CD14-positive monocyte (primary cell): ENCODE results near the gene MBD1. TPM values are rescaled to one million over a fixed set of nuclear protein-coding genes. Genes with fewer than 3 reads are reported as not detected.

Experiments
- DNase-seq, 3 donors: peaks; one replicate each; pipeline ENCODE4 v3.0.0-alpha.2; 2011 to 2022
- H2AFZ ChIP-seq: 2 replicates; pipeline ENCODE4 v1.6.0; 2012; ENCODE audit warnings: mild to moderate bottlenecking, low read depth, low read length, inconsistent platforms; ENCODE audit not compliant: insufficient read depth, poor library complexity, severe bottlenecking
- H3K27ac ChIP-seq, 2 donors: 1 replicate in 1 of 2; 2 replicates in 1 of 2; pipeline ENCODE4 v1.5.1; 2012 to 2013; ENCODE audit warnings: low read length in 2 of 2, control low read depth in 1 of 2, inconsistent platforms in 1 of 2, low read depth in 1 of 2, mild to moderate bottlenecking in 1 of 2
- H3K27me3 ChIP-seq, 2 donors: one replicate each; pipeline versions ENCODE4 v1.6.0 to v1.6.1; 2011 to 2013; ENCODE audit warnings: low read length in 2 of 2; ENCODE audit not compliant: control insufficient read depth in 2 of 2, insufficient read depth in 2 of 2
- H3K36me3 ChIP-seq, 2 donors: replicated peaks in 1 of 2; 1 replicate in 1 of 2; 2 replicates in 1 of 2; pipeline versions ENCODE4 v1.5.1 to v1.6.1; 2012 to 2013; ENCODE audit warnings: low read length in 2 of 2, control low read depth in 1 of 2, inconsistent platforms in 1 of 2, mild to moderate bottlenecking in 1 of 2; ENCODE audit not compliant: insufficient read depth in 2 of 2, control insufficient read depth in 1 of 2
- H3K4me1 ChIP-seq, 2 donors: 1 replicate in 1 of 2; 2 replicates in 1 of 2; pipeline versions ENCODE4 v1.5.1 to v1.6.1; 2012 to 2013; ENCODE audit warnings: low read length in 2 of 2, control low read depth in 1 of 2, inconsistent platforms in 1 of 2, mild to moderate bottlenecking in 1 of 2, moderate library complexity in 1 of 2; ENCODE audit not compliant: insufficient read depth in 2 of 2, control insufficient read depth in 1 of 2
- H3K4me2 ChIP-seq: replicated peaks from 2 replicates; pipeline ENCODE3; 2012; ENCODE audit warnings: low read length, moderate library complexity, mild to moderate bottlenecking; ENCODE audit not compliant: poor library complexity, severe bottlenecking; ENCODE audit errors: extremely low read depth
- H3K4me3 ChIP-seq, 3 experiments: fragments of 200-600 bp in 1 of 3; sonication (generic) in 1 of 3; replicated peaks in 1 of 3; 1 replicate in 2 of 3; 2 replicates in 1 of 3; pipeline ENCODE4 v1.5.1; 2011 to 2013; ENCODE audit warnings: low read length in 3 of 3, mild to moderate bottlenecking in 3 of 3, control low read depth in 2 of 3, low read depth in 2 of 3, inconsistent platforms in 1 of 3, moderate library complexity in 1 of 3
- H3K79me2 ChIP-seq: 2 replicates; pipeline ENCODE4 v1.6.0; 2012; ENCODE audit warnings: mild to moderate bottlenecking, control low read depth, inconsistent platforms, low read length, moderate library complexity; ENCODE audit not compliant: insufficient read depth
- H3K9ac ChIP-seq: 2 replicates; pipeline ENCODE4 v1.6.0; 2017; ENCODE audit warnings: low read length, mild to moderate bottlenecking; ENCODE audit not compliant: insufficient read depth, poor library complexity, severe bottlenecking
- H3K9me3 ChIP-seq, 2 donors: replicated peaks in 1 of 2; 1 replicate in 1 of 2; 2 replicates in 1 of 2; pipeline versions ENCODE4 v1.5.1 to v1.6.1; 2012 to 2013; ENCODE audit warnings: low read length in 2 of 2, control low read depth in 1 of 2; ENCODE audit not compliant: control insufficient read depth in 1 of 2, insufficient read depth in 1 of 2
- H4K20me1 ChIP-seq: 2 replicates; pipeline ENCODE4 v1.6.0; 2012; ENCODE audit warnings: mild to moderate bottlenecking, low read length, control low read depth, moderate library complexity; ENCODE audit not compliant: insufficient read depth
- H3K27ac Mint-ChIP-seq, 7 donors: one replicate each; pipeline ENCODE4 v1.8.0; 2020; ENCODE audit warnings: mild to moderate bottlenecking in 7 of 7, mixed read lengths in 7 of 7, moderate library complexity in 6 of 7, inconsistent platforms in 2 of 7
- H3K27me3 Mint-ChIP-seq, 3 donors: one replicate each; pipeline ENCODE4 v1.8.0; 2021 to 2022; ENCODE audit warnings: low read depth in 3 of 3, mild to moderate bottlenecking in 3 of 3, mixed read lengths in 3 of 3, moderate library complexity in 3 of 3, inconsistent platforms in 1 of 3
- H3K36me3 Mint-ChIP-seq, 2 donors: one replicate each; pipeline ENCODE4 v1.8.0; 2020; ENCODE audit warnings: mixed read lengths in 2 of 2, inconsistent platforms in 1 of 2, mild to moderate bottlenecking in 1 of 2
- H3K4me1 Mint-ChIP-seq: one replicate; pipeline ENCODE4 v1.8.0; 2020; ENCODE audit warnings: mild to moderate bottlenecking, mixed read lengths
- H3K4me3 Mint-ChIP-seq, 2 donors: one replicate each; pipeline ENCODE4 v1.8.0; 2020; ENCODE audit warnings: mild to moderate bottlenecking in 2 of 2, mixed read lengths in 2 of 2, moderate library complexity in 1 of 2
- H3K9me3 Mint-ChIP-seq, 7 donors: one replicate each; pipeline ENCODE4 v1.8.0; 2020 to 2022; ENCODE audit warnings: mixed read lengths in 7 of 7, mild to moderate bottlenecking in 6 of 7, moderate library complexity in 6 of 7, inconsistent platforms in 2 of 7
- WGBS: methylation state at CpG from one replicate; pipeline ENCODE4 v1.1.5; 2013; ENCODE audit warnings: missing lambda C conversion rate; ENCODE audit not compliant: insufficient coverage; 5-methylcytosine and 5-hydroxymethylcytosine counted together
- intact Hi-C, 2 donors: fragments of 100-400 bp; cut with micrococcal nuclease; formaldehyde crosslinking; loops; one replicate each; pipeline versions ENCODE4 v1.15.0 to v1.15.1; 2023
- polyA plus RNA-seq, 3 donors: library from polyadenylated mRNA; depleted of rRNA in 1 of 3; unstranded in 2 of 3; stranded (reverse) in 1 of 3; fragments of 300-500 nt in 2 of 3; fragments of >200 nt in 1 of 3; fragmentation: Illumina TruSeq in 2 of 3; gene quantifications; 1 replicate in 2 of 3; 2 replicates in 1 of 3; pipeline ENCODE4 v1.2.3, GENCODE V29; 2012 to 2021
- TF ChIP-seq, protein P1 (sequence below): fragments of 200-600 bp; IDR thresholded peaks from one replicate; pipeline ENCODE4 v1.8.0; 2022; ENCODE audit warnings: antibody characterized with exemption, mild to moderate bottlenecking

The MBD1 gene
- polyA plus RNA-seq, 3 donors, result 13.2 to 88.6 (median 17.4) TPM

DNA sequence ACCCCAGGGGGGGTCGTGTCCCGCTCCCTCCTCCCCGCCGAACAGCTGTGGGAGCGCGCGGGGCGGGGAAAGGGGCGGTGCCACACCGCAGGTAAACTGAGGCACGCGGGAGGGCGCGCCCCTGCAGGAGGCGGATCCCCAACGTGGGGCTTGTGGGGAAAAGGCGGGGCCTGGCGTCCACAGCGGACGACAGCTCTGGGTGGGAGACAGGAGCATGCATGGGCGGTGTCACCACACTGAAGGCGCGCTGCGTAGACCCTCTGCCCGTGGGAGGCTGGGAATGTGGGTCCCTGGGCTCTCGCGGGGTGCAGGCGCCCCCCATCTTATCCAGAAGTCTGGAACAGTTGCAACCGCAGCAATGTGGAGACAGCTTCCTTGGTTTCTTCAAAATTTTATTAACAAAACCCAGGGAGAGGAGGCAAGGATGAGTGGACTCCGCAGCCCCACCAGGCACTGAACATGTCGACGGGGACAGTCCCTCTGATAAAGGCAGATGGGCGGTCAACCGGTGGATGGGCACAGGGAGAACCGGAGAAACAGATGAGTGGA, 723 bp upstream of the MBD1 start:
- Mint-ChIP-seq H3K27ac (peak overlapping the region; percentile 93 to 98 (median 96)), H3K36me3 (peaks cover 48 to 54% of the 10 kb centered on the region in 2 donors), H3K4me3 (peak overlapping the region; percentile 93 to 98), H3K27me3 (peaks cover 0 to 2% (median 0%) of the 10 kb centered on the region in 3 donors), H3K9me3 (peaks cover 0 to 2% (median 0%) of the 10 kb centered on the region in 7 donors), H3K4me1 (peaks cover 55% of the 10 kb centered on the region)
- intact Hi-C loops, result loop anchor here (5.0 to 10.0 kb wide), 3 partner anchors 75 to 787 kb away; partner anchors contain the start of genes SKA1 (in 2 of the 2) and RPL17 (in 1 of the 2)
- Histone ChIP-seq H3K79me2 (peaks cover 45% of the 10 kb centered on the region), H3K4me1 (peaks cover 32 to 62% of the 10 kb centered on the region in 2 donors), H4K20me1 (no peaks in the 10 kb centered on the region), H3K27ac (peak overlapping the region; percentile 86 to 87), H3K4me3 (peak overlapping the region; percentile 78 to 92 (median 86)), H3K9ac (peak overlapping the region; percentile 82), H3K4me2 (peak overlapping the region; percentile 77), H2AFZ (peak overlapping the region; percentile 96), H3K36me3 (peaks cover 38 to 66% of the 10 kb centered on the region in 2 donors), H3K27me3 (no peaks in the 10 kb centered on the region), H3K9me3 (no peaks in the 10 kb centered on the region)
- 42% methylated on average over 24 of the region's 35 CpGs for WGBS
- TF ChIP-seq, protein P1, sequence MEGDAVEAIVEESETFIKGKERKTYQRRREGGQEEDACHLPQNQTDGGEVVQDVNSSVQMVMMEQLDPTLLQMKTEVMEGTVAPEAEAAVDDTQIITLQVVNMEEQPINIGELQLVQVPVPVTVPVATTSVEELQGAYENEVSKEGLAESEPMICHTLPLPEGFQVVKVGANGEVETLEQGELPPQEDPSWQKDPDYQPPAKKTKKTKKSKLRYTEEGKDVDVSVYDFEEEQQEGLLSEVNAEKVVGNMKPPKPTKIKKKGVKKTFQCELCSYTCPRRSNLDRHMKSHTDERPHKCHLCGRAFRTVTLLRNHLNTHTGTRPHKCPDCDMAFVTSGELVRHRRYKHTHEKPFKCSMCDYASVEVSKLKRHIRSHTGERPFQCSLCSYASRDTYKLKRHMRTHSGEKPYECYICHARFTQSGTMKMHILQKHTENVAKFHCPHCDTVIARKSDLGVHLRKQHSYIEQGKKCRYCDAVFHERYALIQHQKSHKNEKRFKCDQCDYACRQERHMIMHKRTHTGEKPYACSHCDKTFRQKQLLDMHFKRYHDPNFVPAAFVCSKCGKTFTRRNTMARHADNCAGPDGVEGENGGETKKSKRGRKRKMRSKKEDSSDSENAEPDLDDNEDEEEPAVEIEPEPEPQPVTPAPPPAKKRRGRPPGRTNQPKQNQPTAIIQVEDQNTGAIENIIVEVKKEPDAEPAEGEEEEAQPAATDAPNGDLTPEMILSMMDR, result no peak
- DNase-seq, result no peak

DNA sequence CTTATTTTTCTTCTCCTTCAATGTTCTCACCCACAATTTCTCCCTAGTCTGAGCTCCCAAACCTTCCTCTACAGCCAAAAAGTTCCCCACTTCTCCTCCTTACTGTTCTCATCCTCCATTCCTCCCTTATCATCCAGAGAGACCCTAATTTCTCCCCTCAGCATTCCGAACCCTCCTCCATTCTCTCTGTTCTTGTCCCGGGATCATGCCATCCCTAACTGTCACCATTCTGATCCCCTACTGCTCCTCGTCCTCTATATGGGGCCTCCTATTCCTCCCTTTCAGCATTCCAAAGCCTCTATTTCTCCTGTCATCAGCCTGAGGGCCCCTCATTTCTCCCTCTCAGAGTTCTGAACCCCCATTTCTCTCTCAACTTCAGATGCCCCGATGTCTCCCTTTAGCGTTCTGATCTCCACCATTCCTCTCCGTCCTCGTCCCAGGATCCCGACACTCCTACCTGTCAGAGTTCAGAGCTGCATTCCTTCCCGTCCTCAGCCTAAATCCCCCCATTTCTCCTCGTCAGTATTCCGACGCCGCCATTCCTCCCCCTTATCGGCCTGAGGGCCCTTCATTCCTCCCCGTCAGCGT, 522 bp downstream of the MBD1 start:
- Histone ChIP-seq H3K4me2 (peak overlapping the region; percentile 77), H3K4me1 (peaks cover 23 to 49% of the 10 kb centered on the region in 2 donors), H3K4me3 (peak overlapping the region; percentile 78 to 92 (median 86)), H3K79me2 (peaks cover 36% of the 10 kb centered on the region), H2AFZ (peak overlapping the region; percentile 96), H3K9me3 (no peaks in the 10 kb centered on the region), H3K36me3 (peaks cover 50 to 76% of the 10 kb centered on the region in 2 donors), H3K27ac (peak overlapping the region; percentile 86 to 87), H3K9ac (peak overlapping the region; percentile 82), H4K20me1 (no peaks in the 10 kb centered on the region), H3K27me3 (no peaks in the 10 kb centered on the region)
- Mint-ChIP-seq H3K27ac (peak overlapping the region; percentile 93 to 98 (median 96)), H3K36me3 (peaks cover 56 to 61% of the 10 kb centered on the region in 2 donors), H3K4me1 (peaks cover 45% of the 10 kb centered on the region), H3K4me3 (peak overlapping the region; percentile 93 to 98), H3K27me3 (peaks cover 0 to 2% (median 0%) of the 10 kb centered on the region in 3 donors), H3K9me3 (peaks cover 0 to 2% (median 0%) of the 10 kb centered on the region in 7 donors)
- DNase-seq, result no peak
- TF ChIP-seq, protein P1, result no peak
- intact Hi-C loops, result loop anchor here (5.0 to 10.0 kb wide), 3 partner anchors 76 to 786 kb away; partner anchors contain the start of genes SKA1 (in 2 of the 2) and RPL17 (in 1 of the 2)
- 5% methylated on average over 16 of the region's 16 CpGs for WGBS
